Smooth muscle cell (in vitro differentiated cells): ENCODE results near the gene CAPS. TPM values are rescaled to one million over a fixed set of nuclear protein-coding genes. Genes with fewer than 3 reads are reported as not detected.

Source experiments
- DNase-seq: peaks from one replicate; lab custom pipeline; 2025; ENCODE audit not compliant: unreplicated experiment; lab: John Stamatoyannopoulos, UW
- H2AFZ ChIP-seq: fragments of 200-600 bp; sonication (generic); 2 replicates; pipeline ENCODE4 v1.6.0; 2016; ENCODE audit warnings: antibody characterized with exemption, low read depth, mild to moderate bottlenecking
- H3F3A ChIP-seq: fragments of 200-600 bp; sonication (generic); 2 replicates; pipeline ENCODE4 v1.6.0; 2017; ENCODE audit warnings: antibody characterized with exemption, low read depth
- H3K27ac ChIP-seq: fragments of 200-600 bp; sonication (generic); 2 replicates; pipeline ENCODE4 v1.5.1; 2016; ENCODE audit warnings: low read depth, mild to moderate bottlenecking
- H3K27me3 ChIP-seq: fragments of 200-600 bp; sonication (generic); 2 replicates; pipeline ENCODE4 v1.6.1; 2016; ENCODE audit warnings: low read depth, mild to moderate bottlenecking
- H3K36me3 ChIP-seq: fragments of 200-600 bp; sonication (generic); 2 replicates; pipeline ENCODE4 v1.5.1; 2016; ENCODE audit warnings: low read depth
- H3K4me1 ChIP-seq: fragments of 200-600 bp; sonication (generic); 2 replicates; pipeline ENCODE4 v1.5.1; 2016; ENCODE audit warnings: low read depth
- H3K4me2 ChIP-seq: fragments of 200-600 bp; sonication (generic); 2 replicates; pipeline ENCODE4 v1.6.0; 2016; ENCODE audit warnings: mild to moderate bottlenecking
- H3K4me3 ChIP-seq: fragments of 200-600 bp; sonication (generic); 2 replicates; pipeline ENCODE4 v1.5.1; 2016; ENCODE audit warnings: mild to moderate bottlenecking
- H3K79me2 ChIP-seq: fragments of 200-600 bp; sonication (generic); 2 replicates; pipeline ENCODE4 v1.6.0; 2016; ENCODE audit warnings: low read depth, mild to moderate bottlenecking
- H3K9ac ChIP-seq: fragments of 200-600 bp; sonication (generic); 2 replicates; pipeline ENCODE4 v1.6.0; 2016; ENCODE audit warnings: low read depth
- H3K9me3 ChIP-seq: fragments of 200-600 bp; sonication (generic); replicated peaks from 2 replicates; pipeline ENCODE4 v1.5.1; 2016; ENCODE audit warnings: low read depth
- H4K20me1 ChIP-seq: fragments of 200-600 bp; sonication (generic); 2 replicates; pipeline ENCODE4 v1.6.0; 2016; ENCODE audit warnings: low read depth
- CTCF ChIP-seq: fragments of 200-600 bp; sonication (generic); IDR thresholded peaks from 2 replicates; pipeline ENCODE4 v1.5.1; 2017; ENCODE audit warnings: borderline replicate concordance, mild to moderate bottlenecking, antibody characterized with exemption; ENCODE audit not compliant: insufficient read depth, poor library complexity, severe bottlenecking
- WGBS: methylation state at CpG from one replicate; pipeline ENCODE4 v1.1.7; 2016; ENCODE audit warnings: low lambda C conversion rate; 5-methylcytosine and 5-hydroxymethylcytosine counted together
- polyA plus RNA-seq: library from polyadenylated mRNA; unstranded; fragments of >200 nt; fragmentation: Nextera tagmentation; extraction: Ambion mirVana; gene quantifications from 2 replicates; pipeline ENCODE4 v1.2.1, GENCODE V29; 2016
- total RNA-seq: library from RNA; depleted of rRNA; stranded (reverse); fragments of >200 nt; gene quantifications from 2 replicates; pipeline ENCODE4 v1.2.3, GENCODE V29; 2014

Gene CAPS
- total and polyA plus RNA-seq, 2 experiments from 2014 or later: 5.1 to 17.3 TPM

- no peak for TF ChIP-seq CTCF
- Histone ChIP-seq H3K79me2 (peaks cover 48% of the 10 kb centered on the region), H3K4me1 (no peaks in the 10 kb centered on the region), H3F3A (no peaks in the 10 kb centered on the region), H3K4me2 (no peak overlapping the region), H3K27me3 (no peaks in the 10 kb centered on the region), H3K36me3 (no peaks in the 10 kb centered on the region), H3K4me3 (no peak overlapping the region), H3K9me3 (no peaks in the 10 kb centered on the region), H3K27ac (no peak overlapping the region), H4K20me1 (peaks cover 64% of the 10 kb centered on the region), H2AFZ (no peak overlapping the region), H3K9ac (no peak overlapping the region)
- 95% methylated on average over 8 of the region's 8 CpGs for WGBS
- DNase-seq: no peak
These were observed 13.1 kb upstream of the CAPS start for GRCh38 chr19:5900976-5901375.

GRCh38 chr19:5903056-5903623 is 10.9 kb upstream of the CAPS start:
- Histone ChIP-seq H2AFZ (peak overlapping the region; percentile 85), H3K27ac (peak overlapping the region; percentile 95), H3F3A (no peaks in the 10 kb centered on the region), H3K4me1 (no peaks in the 10 kb centered on the region), H3K27me3 (no peaks in the 10 kb centered on the region), H3K79me2 (peaks cover 48% of the 10 kb centered on the region), H3K4me3 (peak overlapping the region; percentile 96), H3K9ac (peak overlapping the region; percentile 100), H3K36me3 (no peaks in the 10 kb centered on the region), H3K9me3 (no peaks in the 10 kb centered on the region), H3K4me2 (peak overlapping the region; percentile 90), H4K20me1 (peaks cover 43% of the 10 kb centered on the region)
- under 1% methylated on average over 27 of the region's 27 CpGs for WGBS
- no peak for DNase-seq
- no peak for TF ChIP-seq CTCF

GRCh38 chr19:5903624-5904351 is 10.3 kb upstream of the CAPS start, which contains the start of gene NDUFA11:
Gene NDUFA11 (minus strand): TSS chr19:5903790. CDS start chr19:5903708, 82 bp downstream.
- peaks cover 36% of the 10 kb centered on the region for H4K20me1 ChIP-seq
- H3K4me1 ChIP-seq: no peaks in the 10 kb centered on the region
- H3K4me3 ChIP-seq: peak within 1 kb of the TSS; percentile 96
- no peaks in the 10 kb centered on the region for H3F3A ChIP-seq
- no peaks in the 10 kb centered on the region for H3K9me3 ChIP-seq
- peak within 1 kb of the TSS; percentile 85 for H2AFZ ChIP-seq
- peak within 1 kb of the TSS; percentile 95 for H3K27ac ChIP-seq
- DNase-seq: peak; percentile 100
- peaks cover 42% of the 10 kb centered on the region for H3K79me2 ChIP-seq
- no peak for TF ChIP-seq CTCF
- 1% methylated on average over 57 of the region's 57 CpGs for WGBS
- H3K9ac ChIP-seq: peak within 1 kb of the TSS; percentile 100
- H3K4me2 ChIP-seq: peak within 1 kb of the TSS; percentile 90
- H3K36me3 ChIP-seq: no peaks in the 10 kb centered on the region
- H3K27me3 ChIP-seq: no peaks in the 10 kb centered on the region
